ENCODE data around the gene NPC1. TPM values are rescaled to one million over a fixed set of nuclear protein-coding genes. Genes with fewer than 3 reads are reported as not detected.
"Not testable (repeated sequence)": the region's sequence is repeated elsewhere in the genome, so short reads cannot be mapped to it uniquely, and the experiment has no call there.

Gene NPC1
- total and polyA plus RNA-seq, 9 donors, result 21.8 to 100 (median 29.8) TPM

DNA sequence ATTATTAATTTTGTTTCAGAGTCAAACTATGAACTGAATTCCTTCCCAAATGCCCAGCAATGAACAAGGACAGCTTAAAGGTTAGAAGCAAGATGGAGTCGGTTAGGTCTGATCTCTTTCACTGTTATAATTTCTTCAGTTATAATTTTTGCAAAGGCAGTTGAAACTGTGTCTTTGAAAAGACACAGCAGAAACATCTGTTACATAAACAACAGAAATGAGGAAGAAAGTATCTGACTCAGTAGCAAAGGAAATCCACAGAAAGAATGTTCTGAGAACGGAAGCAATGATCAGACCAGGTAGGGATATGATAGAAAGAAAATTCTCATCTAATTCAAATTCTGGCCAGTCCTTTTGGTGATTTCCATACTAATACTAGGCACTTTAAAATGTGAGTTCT, 88.2 kb downstream of the NPC1 start:
- WGBS, 3 donors, result 77 to 87% (median 81%) methylated on average over 2 of the region's 2 CpGs
- H3K27me3 ChIP-seq, result no peaks in the 10 kb centered on the region
- H3K4me3 ChIP-seq, result no peak overlapping the region
- intact Hi-C loops (cut with DNase I), result no loop called here
- no peaks in the 10 kb centered on the region for H3K4me1 ChIP-seq (ENCODE audit: insufficient read depth)
- H3K9me3 ChIP-seq, result no peaks in the 10 kb centered on the region
- H3K27ac ChIP-seq, result no peak overlapping the region
- H3K36me3 ChIP-seq, result no peaks in the 10 kb centered on the region
- TF ChIP-seq POLR2A (IDR thresholded peaks at IDR 0.05) (no peak), EP300 (IDR thresholded peaks at IDR 0.05) (no peak)
- TF ChIP-seq, protein P1, sequence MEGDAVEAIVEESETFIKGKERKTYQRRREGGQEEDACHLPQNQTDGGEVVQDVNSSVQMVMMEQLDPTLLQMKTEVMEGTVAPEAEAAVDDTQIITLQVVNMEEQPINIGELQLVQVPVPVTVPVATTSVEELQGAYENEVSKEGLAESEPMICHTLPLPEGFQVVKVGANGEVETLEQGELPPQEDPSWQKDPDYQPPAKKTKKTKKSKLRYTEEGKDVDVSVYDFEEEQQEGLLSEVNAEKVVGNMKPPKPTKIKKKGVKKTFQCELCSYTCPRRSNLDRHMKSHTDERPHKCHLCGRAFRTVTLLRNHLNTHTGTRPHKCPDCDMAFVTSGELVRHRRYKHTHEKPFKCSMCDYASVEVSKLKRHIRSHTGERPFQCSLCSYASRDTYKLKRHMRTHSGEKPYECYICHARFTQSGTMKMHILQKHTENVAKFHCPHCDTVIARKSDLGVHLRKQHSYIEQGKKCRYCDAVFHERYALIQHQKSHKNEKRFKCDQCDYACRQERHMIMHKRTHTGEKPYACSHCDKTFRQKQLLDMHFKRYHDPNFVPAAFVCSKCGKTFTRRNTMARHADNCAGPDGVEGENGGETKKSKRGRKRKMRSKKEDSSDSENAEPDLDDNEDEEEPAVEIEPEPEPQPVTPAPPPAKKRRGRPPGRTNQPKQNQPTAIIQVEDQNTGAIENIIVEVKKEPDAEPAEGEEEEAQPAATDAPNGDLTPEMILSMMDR (IDR thresholded peaks at IDR 0.05), result no peak
- DNase-seq, result no peak

DNA sequence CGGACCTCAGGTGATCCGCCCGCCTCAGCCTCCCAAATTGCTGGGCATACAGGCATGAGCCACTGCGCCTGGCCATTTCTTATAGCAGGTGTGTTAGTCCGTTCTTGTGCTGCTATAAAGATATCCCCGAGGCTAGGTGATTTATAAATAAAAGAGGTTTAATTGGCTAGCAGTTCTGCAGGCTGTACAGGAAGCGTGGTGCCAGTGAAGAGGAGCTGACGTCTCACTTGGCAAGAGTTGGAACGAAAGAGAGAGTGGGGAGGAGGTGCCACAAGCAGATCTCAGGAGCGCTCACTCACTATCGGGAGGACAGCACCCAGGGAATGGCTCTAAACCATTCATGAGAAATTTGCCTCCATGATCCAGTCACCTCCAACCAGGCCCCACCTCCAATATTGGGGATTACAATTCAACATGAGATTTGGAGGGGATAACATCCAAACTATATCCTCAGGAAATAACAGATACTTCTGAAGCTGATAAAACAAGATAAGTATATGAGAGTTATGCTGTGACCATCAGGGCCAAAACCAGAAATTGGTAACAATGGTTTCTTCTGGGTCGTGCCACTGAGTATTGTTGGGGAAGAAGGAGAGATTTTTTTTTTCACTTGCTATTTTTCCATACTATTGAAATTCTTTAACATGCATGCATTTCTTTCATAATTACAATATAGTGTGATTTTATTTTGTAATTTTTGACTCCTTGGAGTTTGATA, 90.4 kb downstream of the NPC1 start:
- Histone ChIP-seq H3K4me3 (no peak overlapping the region), H3K27ac (no peak overlapping the region), H3K4me1 (ENCODE audit: insufficient read depth) (no peaks in the 10 kb centered on the region), H3K27me3 (no peaks in the 10 kb centered on the region), H3K36me3 (no peaks in the 10 kb centered on the region), H3K9me3 (no peaks in the 10 kb centered on the region)
- WGBS, 3 donors, result 81 to 84% (median 83%) methylated on average over 12 of the region's 12 CpGs
- intact Hi-C loops (cut with DNase I), result no loop called here
- DNase-seq, result no peak
- TF ChIP-seq POLR2A (IDR thresholded peaks at IDR 0.05) (no peak), EP300 (IDR thresholded peaks at IDR 0.05) (no peak)
- TF ChIP-seq, protein P1 (IDR thresholded peaks at IDR 0.05), result no peak

DNA sequence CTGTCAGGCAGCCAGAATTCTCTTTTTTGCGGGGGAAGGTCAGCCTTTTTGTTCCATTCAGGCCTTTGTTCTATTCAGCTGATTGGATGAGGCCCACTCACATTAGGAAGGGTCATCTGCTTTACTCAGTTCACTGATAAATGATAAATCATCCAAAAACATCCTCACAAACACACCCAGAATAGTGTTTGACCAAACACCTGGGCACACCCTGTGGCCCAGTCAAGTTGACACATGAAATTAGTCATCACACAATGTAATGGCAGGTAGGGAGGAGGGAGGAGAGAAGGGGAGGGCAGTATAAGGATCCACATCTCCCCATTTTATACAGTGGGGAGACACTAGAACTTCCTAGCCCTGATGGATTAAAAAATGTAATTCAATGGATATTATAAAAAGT, 91.3 kb downstream of the NPC1 start:
- WGBS, 3 donors, result 67 to 85% (median 84%) methylated on average over 1 of the region's 1 CpG
- Histone ChIP-seq H3K27me3 (no peaks in the 10 kb centered on the region), H3K9me3 (no peaks in the 10 kb centered on the region), H3K27ac (no peak overlapping the region), H3K36me3 (no peaks in the 10 kb centered on the region), H3K4me3 (no peak overlapping the region), H3K4me1 (ENCODE audit: insufficient read depth) (no peaks in the 10 kb centered on the region)
- intact Hi-C loops (cut with DNase I), result no loop called here
- TF ChIP-seq, protein P1 (IDR thresholded peaks at IDR 0.05), result no peak
- no peak for TF ChIP-seq POLR2A (IDR thresholded peaks at IDR 0.05)
- no peak for TF ChIP-seq EP300 (IDR thresholded peaks at IDR 0.05)
- no peak for DNase-seq

DNA sequence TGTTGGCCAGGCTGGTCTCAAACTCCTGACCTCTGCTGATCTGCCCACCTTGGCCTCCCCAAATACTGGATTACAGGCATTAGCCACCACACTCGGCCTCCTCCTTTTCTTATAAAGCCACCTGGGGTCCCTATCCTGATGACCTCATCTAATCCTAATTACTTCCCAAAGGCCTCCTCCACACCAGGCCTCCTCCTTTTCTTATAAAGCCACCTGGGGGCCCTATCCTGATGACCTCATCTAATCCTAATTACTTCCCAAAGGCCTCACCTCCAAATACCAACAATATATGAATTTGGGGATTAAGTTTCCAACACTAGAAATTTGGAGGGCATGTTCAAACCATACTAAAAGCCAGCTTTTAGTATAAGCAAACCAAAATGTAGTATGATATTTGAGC, 92.7 kb downstream of the NPC1 start:
- Histone ChIP-seq H3K9me3 (no peaks in the 10 kb centered on the region), H3K27me3 (no peaks in the 10 kb centered on the region), H3K36me3 (no peaks in the 10 kb centered on the region), H3K27ac (no peak overlapping the region), H3K4me3 (no peak overlapping the region), H3K4me1 (ENCODE audit: insufficient read depth) (no peaks in the 10 kb centered on the region)
- 82 to 90% (median 89%) methylated on average over 1 of the region's 1 CpG for WGBS, 3 donors
- intact Hi-C loops (cut with DNase I), result no loop called here
- TF ChIP-seq, protein P1 (IDR thresholded peaks at IDR 0.05), result no peak
- TF ChIP-seq EP300 (IDR thresholded peaks at IDR 0.05), result no peak
- no peak for TF ChIP-seq POLR2A (IDR thresholded peaks at IDR 0.05)
- DNase-seq, result no peak

DNA sequence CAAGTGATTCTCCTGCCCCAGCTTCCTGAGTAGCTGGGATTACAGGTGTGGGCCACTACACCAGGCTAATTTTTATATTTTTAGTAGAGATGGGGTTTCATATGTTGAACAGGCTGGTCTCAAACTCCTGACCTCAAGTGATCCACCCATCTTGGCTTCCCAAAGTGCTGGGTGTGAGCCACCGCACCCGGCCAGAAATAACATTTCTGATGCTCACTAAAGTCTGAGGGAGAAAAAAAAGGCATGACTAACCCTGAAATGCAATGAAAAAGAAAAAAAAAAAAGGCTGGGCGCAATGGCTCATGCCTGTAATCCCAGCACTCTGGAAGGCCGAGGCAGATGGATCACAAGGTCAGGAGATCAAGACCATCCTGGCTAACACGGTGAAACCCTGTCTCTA, 96.7 kb downstream of the NPC1 start:
- H3K27me3 ChIP-seq; DNase-seq; H3K4me3 ChIP-seq; H3K27ac ChIP-seq; H3K4me1 ChIP-seq (ENCODE audit: insufficient read depth); H3K36me3 ChIP-seq; intact Hi-C loops (cut with DNase I); H3K9me3 ChIP-seq: not testable (repeated sequence)
- WGBS, 3 donors, result 67 to 83% (median 68%) methylated on average over 5 of the region's 5 CpGs

All from ovary (tissue), 9 donors.